ENCODE results near the gene UBR3.

DNA sequence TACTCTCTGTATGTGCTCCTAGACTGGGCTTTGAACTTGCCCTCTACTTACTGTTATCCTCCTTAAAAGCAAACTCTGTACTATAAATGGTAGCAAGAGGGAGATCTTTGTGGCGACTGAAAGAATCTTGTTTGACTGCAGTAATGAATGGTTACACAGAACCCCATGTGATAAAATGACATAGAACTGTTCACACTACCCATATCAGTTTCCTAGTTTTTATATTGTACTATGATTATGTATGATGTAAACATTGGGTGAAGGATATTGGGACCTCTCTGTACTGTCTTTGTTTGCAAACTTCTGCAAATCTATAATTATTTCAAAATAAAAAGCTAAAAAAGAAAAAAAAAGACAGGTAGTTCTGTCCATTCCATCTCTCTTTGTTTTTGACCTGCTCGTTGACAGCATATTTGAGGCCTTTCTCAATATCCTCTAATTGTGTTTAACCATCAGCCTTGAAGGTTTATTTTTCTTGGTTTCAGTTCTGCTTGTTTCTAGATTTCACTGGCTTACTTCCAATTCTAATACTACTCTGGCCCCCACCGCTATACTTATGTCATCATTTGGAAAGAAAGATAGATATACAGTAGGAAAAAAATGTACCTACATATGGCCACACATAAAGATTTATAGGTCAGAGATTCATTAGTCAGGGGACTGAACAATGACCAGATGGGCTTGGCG, 271.5 kb downstream of the UBR3 start:
- TF ChIP-seq POLR2A (IDR thresholded peaks at IDR 0.05) (no peak), CTCF (IDR thresholded peaks at IDR 0.05) (no peak)
